Fibroblast of skin of right quadriceps (primary cell): ENCODE measurements around the gene FGFR3.
A peak's percentile ranks its signal among the peaks of the same experiment; 100 is the strongest.

ENCODE experiments used
- DNase-seq: peaks from one replicate; pipeline ENCODE4 v3.0.0-alpha.2; 2013

FGFR3 gene

GRCh38 chr4:1789552-1789951 is 3.5 kb upstream of the FGFR3 start:
- no peak for DNase-seq

- no peak for DNase-seq
These were observed 3.1 kb upstream of the FGFR3 start for GRCh38 chr4:1790005-1790404.

GRCh38 chr4:1792158-1792831 is 798 bp upstream of the FGFR3 start:
- DNase-seq, result no peak

GRCh38 chr4:1793496-1793840 is 375 bp downstream of the FGFR3 start:
- DNase-seq, result peak; percentile 15

- no peak for DNase-seq
These were observed 1.1 kb downstream of the FGFR3 start for GRCh38 chr4:1793940-1794808.

GRCh38 chr4:1794809-1795298 is 1.8 kb downstream of the FGFR3 start:
- no peak for DNase-seq

GRCh38 chr4:1795299-1796195 is 2.5 kb downstream of the FGFR3 start:
- no peak for DNase-seq

- no peak for DNase-seq
These were observed 3.6 kb downstream of the FGFR3 start for GRCh38 chr4:1796486-1797204.

GRCh38 chr4:1797298-1797860 is 4.3 kb downstream of the FGFR3 start:
- DNase-seq, result no peak

- DNase-seq, result no peak
These were observed 4.9 kb downstream of the FGFR3 start for GRCh38 chr4:1797861-1798579.

- no peak for DNase-seq
These were observed 5.7 kb downstream of the FGFR3 start for GRCh38 chr4:1798580-1799386.

GRCh38 chr4:1799387-1800375 is 6.6 kb downstream of the FGFR3 start:
- no peak for DNase-seq

- DNase-seq, result no peak
These were observed 7.7 kb downstream of the FGFR3 start for GRCh38 chr4:1800805-1801204.

GRCh38 chr4:1801286-1801958 is 8.3 kb downstream of the FGFR3 start:
- DNase-seq, result no peak

- DNase-seq, result peak; percentile 8
These were observed 9.1 kb downstream of the FGFR3 start for GRCh38 chr4:1802151-1802715.

- no peak for DNase-seq
These were observed 9.8 kb downstream of the FGFR3 start for GRCh38 chr4:1802720-1803522.
